A549 (cell line): ENCODE measurements around the gene DAGLA.

Experiments
- CTCF ChIP-seq: fragments of >200 bp; sonication (Bioruptor Twin); formaldehyde crosslinking; IDR thresholded peaks from 3 replicates; pipeline ENCODE4 v1.5.1; 2016
- KDM1A ChIP-seq: fragments of 200-600 bp; sonication (generic); IDR thresholded peaks from 2 replicates; pipeline ENCODE4 v1.6.1; 2016; ENCODE audit warnings: low read depth, mild to moderate bottlenecking

- no peak for TF ChIP-seq KDM1A
- TF ChIP-seq CTCF, result no peak
Observed at GRCh38 chr11:61780581-61781162, 100.5 kb downstream of the DAGLA start.
